ENCODE measurements around the gene SERAC1.

The SERAC1 gene

DNA sequence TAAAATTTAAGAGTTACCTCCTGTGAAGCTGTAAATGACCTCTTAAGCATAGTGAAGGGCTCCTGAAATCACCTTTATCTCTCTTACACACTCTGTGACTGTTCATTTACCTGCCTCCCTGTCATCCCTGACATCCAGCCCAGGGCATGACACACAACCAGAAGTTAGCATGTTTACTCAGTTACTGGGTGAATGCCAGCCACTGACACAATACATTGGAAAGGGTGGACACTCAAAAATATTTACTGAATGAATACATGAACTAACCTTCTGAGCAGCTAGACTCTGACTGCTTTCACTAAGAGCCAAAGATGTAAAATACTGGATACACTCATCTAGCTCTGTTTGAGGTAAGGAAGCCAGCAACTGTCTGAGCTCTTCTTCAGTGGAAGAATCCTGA is 25.3 kb downstream of the SERAC1 start:
- ATAC-seq (replicated peaks; ENCODE audit: extremely low read depth, poor library complexity, severe bottlenecking) (no peak), DNase-seq (ENCODE audit: low spot score in 2 of 2) (no peak)
- no peaks in the 10 kb centered on the region for H3K27me3 Mint-ChIP-seq
- no peaks in the 10 kb centered on the region for H3K9me3 Mint-ChIP-seq
- H3K4me1 Mint-ChIP-seq: no peaks in the 10 kb centered on the region
- H3K36me3 Mint-ChIP-seq (ENCODE audit: insufficient read depth): peaks cover 10% of the 10 kb centered on the region
- H3K27ac Mint-ChIP-seq (ENCODE audit: low read depth): no peak overlapping the region
- H3K4me3 Mint-ChIP-seq: no peak overlapping the region

DNA sequence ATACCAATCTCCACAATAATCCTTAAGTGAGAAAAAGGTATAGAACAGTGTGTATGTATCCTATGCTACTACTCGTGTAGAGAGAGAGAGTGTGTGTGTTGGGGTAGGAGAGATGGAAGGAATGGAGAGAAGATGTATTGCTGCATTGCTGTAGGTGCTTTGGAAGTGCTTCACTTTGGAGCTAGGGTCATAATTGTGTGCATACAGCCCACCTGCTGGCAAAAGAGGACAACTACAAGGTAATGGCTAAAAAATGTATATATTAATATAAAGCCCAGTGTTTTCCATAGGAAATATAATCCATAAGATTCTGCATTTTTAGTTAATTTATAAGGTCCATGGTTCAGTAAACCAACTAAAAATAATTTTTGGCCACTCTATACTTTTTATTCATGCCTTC is 36.1 kb downstream of the SERAC1 start:
- Mint-ChIP-seq H3K36me3 (ENCODE audit: insufficient read depth) (peaks cover 4% of the 10 kb centered on the region), H3K27ac (ENCODE audit: low read depth) (no peak overlapping the region), H3K27me3 (no peaks in the 10 kb centered on the region), H3K4me1 (peaks cover 6% of the 10 kb centered on the region), H3K4me3 (no peak overlapping the region), H3K9me3 (no peaks in the 10 kb centered on the region)
- ATAC-seq (replicated peaks; ENCODE audit: extremely low read depth, poor library complexity, severe bottlenecking) (no peak), DNase-seq (ENCODE audit: low spot score in 2 of 2) (no peak)

DNA sequence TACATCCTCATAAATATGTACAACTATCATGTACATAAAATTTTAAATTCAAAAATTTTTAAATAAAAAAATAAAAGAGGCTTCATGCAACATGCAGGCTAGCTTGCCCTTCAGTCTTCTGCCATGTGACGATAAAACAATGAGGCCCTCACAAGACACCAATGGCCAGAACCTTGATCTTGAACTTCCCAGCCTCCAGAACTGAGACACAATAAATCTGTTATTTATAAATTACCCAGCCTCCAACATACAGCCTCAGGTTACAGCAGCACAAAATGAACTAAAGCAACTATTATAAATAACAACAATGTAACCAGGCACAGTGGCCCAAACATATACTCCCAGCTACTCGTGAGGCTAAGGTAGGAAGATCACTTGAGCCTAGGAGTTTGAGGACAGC is 42.8 kb downstream of the SERAC1 start:
- ATAC-seq (replicated peaks; ENCODE audit: extremely low read depth, poor library complexity, severe bottlenecking) (no peak), DNase-seq (ENCODE audit: low spot score in 2 of 2) (no peak)
- Mint-ChIP-seq H3K4me3 (no peak overlapping the region), H3K36me3 (ENCODE audit: insufficient read depth) (peaks cover 4% of the 10 kb centered on the region), H3K4me1 (no peaks in the 10 kb centered on the region), H3K27ac (ENCODE audit: low read depth) (no peak overlapping the region), H3K27me3 (no peaks in the 10 kb centered on the region), H3K9me3 (no peaks in the 10 kb centered on the region)

DNA sequence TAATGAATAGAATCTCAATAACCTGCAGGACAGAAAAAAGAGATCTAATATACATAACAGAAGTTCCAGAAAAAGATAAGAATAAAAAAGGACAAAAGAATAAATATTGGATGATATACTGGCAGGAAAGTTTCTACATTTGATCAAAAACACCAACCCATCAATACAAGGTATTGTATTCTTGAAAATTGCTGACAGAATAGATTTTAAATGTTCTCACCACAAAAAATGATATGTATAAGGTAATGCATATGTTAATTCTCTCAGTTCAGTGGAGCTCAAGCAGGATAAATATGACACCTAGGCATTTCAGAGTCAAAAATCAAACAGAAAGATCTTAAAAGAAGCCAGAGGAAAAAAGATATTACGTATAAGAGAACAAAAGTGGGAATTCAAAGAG is 43.8 kb downstream of the SERAC1 start:
- H3K27me3 Mint-ChIP-seq: no peaks in the 10 kb centered on the region
- H3K4me3 Mint-ChIP-seq: no peak overlapping the region
- no peak for DNase-seq (ENCODE audit: low spot score in 2 of 2)
- H3K9me3 Mint-ChIP-seq: no peaks in the 10 kb centered on the region
- H3K27ac Mint-ChIP-seq (ENCODE audit: low read depth): no peak overlapping the region
- H3K36me3 Mint-ChIP-seq (ENCODE audit: insufficient read depth): peaks cover 4% of the 10 kb centered on the region
- ATAC-seq (replicated peaks; ENCODE audit: extremely low read depth, poor library complexity, severe bottlenecking): no peak
- H3K4me1 Mint-ChIP-seq: no peaks in the 10 kb centered on the region

GRCh38 chr6:158122048-158122447 is 46.0 kb downstream of the SERAC1 start:
- H3K4me1 Mint-ChIP-seq: no peaks in the 10 kb centered on the region
- H3K36me3 Mint-ChIP-seq (ENCODE audit: insufficient read depth): peaks cover 1% of the 10 kb centered on the region
- H3K9me3 Mint-ChIP-seq: no peaks in the 10 kb centered on the region
- DNase-seq (ENCODE audit: low spot score in 2 of 2) (no peak), ATAC-seq (replicated peaks; ENCODE audit: extremely low read depth, poor library complexity, severe bottlenecking) (no peak)
- no peak overlapping the region for H3K4me3 Mint-ChIP-seq
- no peaks in the 10 kb centered on the region for H3K27me3 Mint-ChIP-seq
- H3K27ac Mint-ChIP-seq (ENCODE audit: low read depth): no peak overlapping the region

- DNase-seq (ENCODE audit: low spot score in 2 of 2): no peak
- no peaks in the 10 kb centered on the region for H3K4me1 Mint-ChIP-seq
- H3K9me3 Mint-ChIP-seq: no peaks in the 10 kb centered on the region
- no peak for ATAC-seq (replicated peaks; ENCODE audit: extremely low read depth, poor library complexity, severe bottlenecking)
- H3K27ac Mint-ChIP-seq (ENCODE audit: low read depth): no peak overlapping the region
- H3K4me3 Mint-ChIP-seq: no peak overlapping the region
- no peaks in the 10 kb centered on the region for H3K27me3 Mint-ChIP-seq
- H3K36me3 Mint-ChIP-seq (ENCODE audit: insufficient read depth): peaks cover 1% of the 10 kb centered on the region
Observed at GRCh38 chr6:158121335-158121734, 46.7 kb downstream of the SERAC1 start.

GRCh38 chr6:158118886-158119285 is 49.2 kb downstream of the SERAC1 start:
- Mint-ChIP-seq H3K4me3 (no peak overlapping the region), H3K36me3 (ENCODE audit: insufficient read depth) (peaks cover under 1% of the 10 kb centered on the region), H3K9me3 (no peaks in the 10 kb centered on the region), H3K27me3 (no peaks in the 10 kb centered on the region), H3K4me1 (no peaks in the 10 kb centered on the region), H3K27ac (ENCODE audit: low read depth) (no peak overlapping the region)
- DNase-seq (ENCODE audit: low spot score in 2 of 2) (no peak), ATAC-seq (replicated peaks; ENCODE audit: extremely low read depth, poor library complexity, severe bottlenecking) (no peak)

DNA sequence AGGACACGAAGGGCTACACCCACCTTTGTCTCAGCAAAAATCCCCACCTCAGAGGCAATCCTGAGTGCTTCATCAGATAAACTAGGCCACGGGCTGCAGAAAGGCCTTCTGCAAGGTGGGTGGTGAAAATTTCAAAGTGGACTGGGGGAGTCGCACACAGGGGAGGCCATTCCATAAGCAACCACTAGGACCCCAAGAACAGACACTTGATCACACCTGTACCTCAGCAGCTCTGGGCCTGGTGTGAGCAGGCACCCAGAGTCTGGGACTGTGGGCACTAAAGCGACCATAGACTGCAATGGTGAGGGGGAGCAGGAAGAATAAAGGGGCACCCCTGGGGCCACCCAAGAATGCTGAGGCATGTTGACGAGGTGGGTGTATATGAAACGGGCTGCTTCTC is 52.6 kb downstream of the SERAC1 start:
- no peaks in the 10 kb centered on the region for H3K4me1 Mint-ChIP-seq
- ATAC-seq (replicated peaks; ENCODE audit: extremely low read depth, poor library complexity, severe bottlenecking) (no peak), DNase-seq (ENCODE audit: low spot score in 2 of 2) (no peak)
- peaks cover 3% of the 10 kb centered on the region for H3K36me3 Mint-ChIP-seq (ENCODE audit: insufficient read depth)
- no peaks in the 10 kb centered on the region for H3K9me3 Mint-ChIP-seq
- no peaks in the 10 kb centered on the region for H3K27me3 Mint-ChIP-seq
- H3K27ac Mint-ChIP-seq (ENCODE audit: low read depth): no peak overlapping the region
- H3K4me3 Mint-ChIP-seq: no peak overlapping the region

DNA sequence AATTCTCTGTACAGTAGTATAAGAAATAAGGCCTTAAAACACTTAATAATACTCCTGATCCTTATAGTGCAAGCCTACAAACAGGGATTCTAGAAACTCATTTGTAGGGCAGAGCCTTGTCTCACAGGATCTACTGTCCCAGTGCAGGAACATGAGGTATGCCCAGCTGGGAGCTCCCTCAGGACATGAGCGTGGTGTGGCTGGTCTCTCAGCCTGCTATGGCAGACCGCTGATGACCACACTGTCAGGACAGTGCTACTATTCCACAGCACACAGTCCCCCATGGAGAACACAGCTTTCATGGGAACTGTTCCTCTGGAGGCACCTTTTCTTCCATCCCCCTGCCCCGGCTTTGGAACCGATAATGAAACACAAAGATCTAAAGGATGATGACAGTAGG is 53.0 kb downstream of the SERAC1 start:
- DNase-seq (ENCODE audit: low spot score in 2 of 2) (no peak), ATAC-seq (replicated peaks; ENCODE audit: extremely low read depth, poor library complexity, severe bottlenecking) (no peak)
- Mint-ChIP-seq H3K4me3 (no peak overlapping the region), H3K27me3 (no peaks in the 10 kb centered on the region), H3K4me1 (no peaks in the 10 kb centered on the region), H3K36me3 (ENCODE audit: insufficient read depth) (peaks cover 3% of the 10 kb centered on the region), H3K27ac (ENCODE audit: low read depth) (no peak overlapping the region), H3K9me3 (no peaks in the 10 kb centered on the region)

DNA sequence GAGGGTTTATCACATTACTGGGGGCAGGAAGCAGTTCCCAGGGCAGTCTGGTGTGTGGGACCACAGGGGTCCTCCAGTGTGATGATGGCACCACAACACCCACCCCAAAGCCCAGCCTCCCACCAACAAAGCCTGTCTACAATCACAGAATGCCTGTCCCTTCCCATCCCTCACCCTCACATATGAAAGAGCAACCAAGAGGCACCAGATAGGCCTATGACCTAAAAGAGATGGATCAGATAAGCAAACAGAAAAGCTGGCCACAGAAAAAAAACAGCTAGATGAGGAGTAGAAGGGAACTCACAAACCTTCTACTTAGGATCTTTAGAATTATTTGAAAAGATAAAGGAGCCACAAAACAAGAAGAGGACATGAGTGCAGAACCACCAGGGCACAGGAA is 54.3 kb downstream of the SERAC1 start:
- peaks cover 3% of the 10 kb centered on the region for H3K36me3 Mint-ChIP-seq (ENCODE audit: insufficient read depth)
- ATAC-seq (replicated peaks; ENCODE audit: extremely low read depth, poor library complexity, severe bottlenecking) (no peak), DNase-seq (ENCODE audit: low spot score in 2 of 2) (no peak)
- H3K4me1 Mint-ChIP-seq: no peaks in the 10 kb centered on the region
- H3K27me3 Mint-ChIP-seq: no peaks in the 10 kb centered on the region
- no peak overlapping the region for H3K27ac Mint-ChIP-seq (ENCODE audit: low read depth)
- no peak overlapping the region for H3K4me3 Mint-ChIP-seq
- H3K9me3 Mint-ChIP-seq: no peaks in the 10 kb centered on the region

GRCh38 chr6:158111987-158112386 is 56.1 kb downstream of the SERAC1 start:
- no peaks in the 10 kb centered on the region for H3K27me3 Mint-ChIP-seq
- no peak overlapping the region for H3K4me3 Mint-ChIP-seq
- ATAC-seq (replicated peaks; ENCODE audit: extremely low read depth, poor library complexity, severe bottlenecking): no peak
- no peaks in the 10 kb centered on the region for H3K4me1 Mint-ChIP-seq
- no peak for DNase-seq (ENCODE audit: low spot score in 2 of 2)
- H3K27ac Mint-ChIP-seq (ENCODE audit: low read depth): no peak overlapping the region
- peaks cover 3% of the 10 kb centered on the region for H3K36me3 Mint-ChIP-seq (ENCODE audit: insufficient read depth)
- no peaks in the 10 kb centered on the region for H3K9me3 Mint-ChIP-seq

- H3K9me3 Mint-ChIP-seq: no peaks in the 10 kb centered on the region
- no peak overlapping the region for H3K4me3 Mint-ChIP-seq
Observed at GRCh38 chr6:158110986-158111385, 57.1 kb downstream of the SERAC1 start.

GRCh38 chr6:158109748-158110147 is 58.3 kb downstream of the SERAC1 start:
- no peak overlapping the region for H3K27ac Mint-ChIP-seq (ENCODE audit: low read depth)
- no peak for ATAC-seq (replicated peaks; ENCODE audit: extremely low read depth, poor library complexity, severe bottlenecking)
- H3K36me3 Mint-ChIP-seq (ENCODE audit: insufficient read depth): peaks cover 3% of the 10 kb centered on the region
- no peaks in the 10 kb centered on the region for H3K4me1 Mint-ChIP-seq
- no peaks in the 10 kb centered on the region for H3K27me3 Mint-ChIP-seq
- no peak for DNase-seq (ENCODE audit: low spot score in 2 of 2)
- no peaks in the 10 kb centered on the region for H3K9me3 Mint-ChIP-seq
- no peak overlapping the region for H3K4me3 Mint-ChIP-seq

More at GRCh38 chr6:158110986-158111385, 57.1 kb downstream of the SERAC1 start:
- ATAC-seq (replicated peaks; ENCODE audit: extremely low read depth, poor library complexity, severe bottlenecking) (no peak), DNase-seq (ENCODE audit: low spot score in 2 of 2) (no peak)
- no peaks in the 10 kb centered on the region for H3K4me1 Mint-ChIP-seq
- no peaks in the 10 kb centered on the region for H3K27me3 Mint-ChIP-seq
- H3K27ac Mint-ChIP-seq (ENCODE audit: low read depth): no peak overlapping the region
- H3K36me3 Mint-ChIP-seq (ENCODE audit: insufficient read depth): peaks cover 3% of the 10 kb centered on the region

DNA sequence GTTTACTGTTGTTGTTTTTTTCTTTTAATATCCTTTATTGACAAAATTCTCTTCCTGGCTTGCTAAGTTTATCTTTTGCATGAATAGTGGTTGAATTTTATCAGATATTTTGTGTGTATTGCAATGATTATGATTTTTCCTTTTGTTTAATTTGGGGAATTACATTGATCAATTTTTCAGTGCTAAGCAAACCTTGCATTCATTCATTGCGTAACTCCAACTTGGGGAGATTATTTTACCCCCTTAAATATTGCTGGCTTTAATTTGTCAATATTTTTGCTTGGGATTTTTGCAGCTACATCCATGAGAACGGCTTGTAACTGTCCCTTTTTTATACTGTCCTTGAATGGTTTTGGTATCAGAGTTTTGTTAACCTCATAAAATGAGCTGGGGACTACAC is 63.4 kb downstream of the SERAC1 start:
- Mint-ChIP-seq H3K9me3 (no peaks in the 10 kb centered on the region), H3K4me1 (no peaks in the 10 kb centered on the region), H3K27me3 (no peaks in the 10 kb centered on the region), H3K36me3 (ENCODE audit: insufficient read depth) (no peaks in the 10 kb centered on the region), H3K4me3 (no peak overlapping the region), H3K27ac (ENCODE audit: low read depth) (no peak overlapping the region)
- DNase-seq (ENCODE audit: low spot score in 2 of 2) (no peak), ATAC-seq (replicated peaks; ENCODE audit: extremely low read depth, poor library complexity, severe bottlenecking) (no peak)
